ENCODE results near the gene ARSJ.

DNA sequence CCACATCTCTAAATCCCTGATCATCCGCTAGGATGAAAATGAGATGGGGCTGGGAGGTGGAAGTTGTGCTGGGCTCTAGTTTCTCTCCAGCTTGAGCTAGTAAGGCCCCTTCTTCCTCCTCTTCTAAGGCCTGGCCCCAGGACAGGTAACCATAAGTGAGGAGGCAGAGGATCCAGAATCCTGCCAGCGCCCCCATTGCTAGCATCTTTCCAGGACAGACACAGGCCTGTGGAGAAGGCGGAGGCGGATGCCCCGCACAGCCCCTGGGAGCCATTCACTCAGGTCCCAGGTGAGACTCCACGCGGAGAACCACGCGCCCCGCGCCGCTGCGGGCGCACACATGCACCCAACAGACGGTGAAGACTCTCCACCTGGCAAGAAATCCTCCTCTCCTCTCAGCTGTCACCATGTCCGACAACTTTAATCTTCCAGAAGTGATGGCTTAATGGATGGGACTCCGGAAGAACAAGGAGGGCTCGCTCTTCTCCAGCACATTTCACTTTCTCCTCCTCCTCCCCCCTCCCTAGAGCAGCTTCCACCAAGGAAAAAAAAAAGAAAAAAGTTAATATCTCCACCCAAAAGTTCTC is 793 bp downstream of the ARSJ start:
- no peak for TF ChIP-seq POLR2A (IDR thresholded peaks at IDR 0.05)
- TF ChIP-seq, protein P1, sequence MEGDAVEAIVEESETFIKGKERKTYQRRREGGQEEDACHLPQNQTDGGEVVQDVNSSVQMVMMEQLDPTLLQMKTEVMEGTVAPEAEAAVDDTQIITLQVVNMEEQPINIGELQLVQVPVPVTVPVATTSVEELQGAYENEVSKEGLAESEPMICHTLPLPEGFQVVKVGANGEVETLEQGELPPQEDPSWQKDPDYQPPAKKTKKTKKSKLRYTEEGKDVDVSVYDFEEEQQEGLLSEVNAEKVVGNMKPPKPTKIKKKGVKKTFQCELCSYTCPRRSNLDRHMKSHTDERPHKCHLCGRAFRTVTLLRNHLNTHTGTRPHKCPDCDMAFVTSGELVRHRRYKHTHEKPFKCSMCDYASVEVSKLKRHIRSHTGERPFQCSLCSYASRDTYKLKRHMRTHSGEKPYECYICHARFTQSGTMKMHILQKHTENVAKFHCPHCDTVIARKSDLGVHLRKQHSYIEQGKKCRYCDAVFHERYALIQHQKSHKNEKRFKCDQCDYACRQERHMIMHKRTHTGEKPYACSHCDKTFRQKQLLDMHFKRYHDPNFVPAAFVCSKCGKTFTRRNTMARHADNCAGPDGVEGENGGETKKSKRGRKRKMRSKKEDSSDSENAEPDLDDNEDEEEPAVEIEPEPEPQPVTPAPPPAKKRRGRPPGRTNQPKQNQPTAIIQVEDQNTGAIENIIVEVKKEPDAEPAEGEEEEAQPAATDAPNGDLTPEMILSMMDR (IDR thresholded peaks at IDR 0.05), result no peak
- no peak for TF ChIP-seq EP300 (IDR thresholded peaks at IDR 0.05)
- TF ChIP-seq POLR2AphosphoS5 (IDR thresholded peaks at IDR 0.05), result no peak
